ENCODE results near the gene FAM135A. TPM values are rescaled to one million over a fixed set of nuclear protein-coding genes. Genes with fewer than 3 reads are reported as not detected.
A peak's percentile ranks its signal among the peaks of the same experiment; 100 is the strongest.

The FAM135A gene
- total RNA-seq: 1 to 10 TPM; 9.0 to 9.2 TPM

- CTCF ChIA-PET: interaction anchor here (0.8 to 1.7 kb wide), 7 partner anchors 41 to 874 kb away, joined by 3 to 9 read pairs (median 5); no protein-coding TSS in a partner anchor
- DNase-seq: peak; percentile 98
- Mint-ChIP-seq H3K27me3 (no peaks in the 10 kb centered on the region), H3K27ac (peak within 1 kb of the TSS; percentile 75), H3K4me1 (ENCODE audit: low read depth) (peaks cover 17% of the 10 kb centered on the region), H3K36me3 (peaks cover 2% of the 10 kb centered on the region), H3K9me3 (no peaks in the 10 kb centered on the region), H3K4me3 (peak within 1 kb of the TSS; percentile 88)
- intact Hi-C loops (cut with micrococcal nuclease): loop anchor here (1.0 to 5.0 kb wide), 6 partner anchors 45 to 874 kb away; partner anchors contain the start of genes OGFRL1, SDHAF4 and SMAP1
- POLR2A ChIA-PET: interaction anchor here (1.1 to 2.2 kb wide), 2 partner anchors 254 to 630 kb away, joined by 4 to 9 read pairs; partner anchors contain the start of gene SMAP1
These were observed at the start of gene FAM135A for GRCh38 chr6:70413114-70413991. TSS of gene FAM135A (plus strand) at chr6:70413508. CDS start at chr6:70428343, 14,835 bp downstream.

GRCh38 chr6:70363741-70364493, 49.4 kb upstream of the FAM135A start:
- no peaks in the 10 kb centered on the region for H3K9me3 Mint-ChIP-seq
- peaks cover 6% of the 10 kb centered on the region for H3K27me3 Mint-ChIP-seq
- no peak overlapping the region for H3K27ac Mint-ChIP-seq
- intact Hi-C loops (cut with micrococcal nuclease): no loop called here
- CTCF ChIA-PET: interaction anchor here (0.7 to 8.7 kb wide), 6 partner anchors 8 to 143 kb away, joined by 3 to 175 read pairs (median 4); no protein-coding TSS in a partner anchor
- H3K4me3 Mint-ChIP-seq: no peak overlapping the region
- H3K4me1 Mint-ChIP-seq (ENCODE audit: low read depth): no peaks in the 10 kb centered on the region
- H3K36me3 Mint-ChIP-seq: no peaks in the 10 kb centered on the region
- DNase-seq: no peak
- POLR2A ChIA-PET: interaction anchor here (0.6 kb wide), 1 partner anchor 13 kb away, joined by 4 read pairs; no protein-coding TSS in a partner anchor

GRCh38 chr6:70369332-70369950, 43.9 kb upstream of the FAM135A start:
- intact Hi-C loops (cut with micrococcal nuclease): loop anchor here (1.0 to 2.0 kb wide), 3 partner anchors 43 to 148 kb away; partner anchors contain the start of gene FAM135A
- POLR2A ChIA-PET: no interaction called here
- Mint-ChIP-seq H3K27ac (no peak overlapping the region), H3K9me3 (no peaks in the 10 kb centered on the region), H3K4me3 (no peak overlapping the region), H3K27me3 (peaks cover 6% of the 10 kb centered on the region), H3K36me3 (no peaks in the 10 kb centered on the region), H3K4me1 (ENCODE audit: low read depth) (no peaks in the 10 kb centered on the region)
- DNase-seq: peak; percentile 77
- CTCF ChIA-PET: interaction anchor here (0.6 to 8.7 kb wide), 39 partner anchors 11 to 645 kb away, joined by 3 to 175 read pairs (median 4); partner anchors contain the start of genes B3GAT2, SDHAF4 and SMAP1

GRCh38 chr6:70370496-70370895, 42.8 kb upstream of the FAM135A start:
- POLR2A ChIA-PET: no interaction called here

GRCh38 chr6:70371454-70372105, 41.7 kb upstream of the FAM135A start:
- Mint-ChIP-seq H3K27ac (no peak overlapping the region), H3K27me3 (peaks cover 15% of the 10 kb centered on the region), H3K9me3 (no peaks in the 10 kb centered on the region), H3K4me3 (no peak overlapping the region), H3K4me1 (ENCODE audit: low read depth) (no peaks in the 10 kb centered on the region), H3K36me3 (no peaks in the 10 kb centered on the region)
- intact Hi-C loops (cut with micrococcal nuclease): loop anchor here (1.0 to 2.0 kb wide), 2 partner anchors 315 to 641 kb away; no protein-coding TSS in a partner anchor
- CTCF ChIA-PET: interaction anchor here (0.6 to 8.7 kb wide), 17 partner anchors 8 to 641 kb away, joined by 3 to 175 read pairs (median 9); partner anchors contain the start of genes B3GAT2, FAM135A and SMAP1
- POLR2A ChIA-PET: no interaction called here
- DNase-seq: no peak

More at GRCh38 chr6:70370496-70370895, 42.8 kb upstream of the FAM135A start:
- H3K4me1 Mint-ChIP-seq (ENCODE audit: low read depth): no peaks in the 10 kb centered on the region
- CTCF ChIA-PET: interaction anchor here (0.7 to 8.7 kb wide), 12 partner anchors 10 to 641 kb away, joined by 3 to 175 read pairs (median 13); partner anchors contain the start of genes B3GAT2 and SMAP1
- intact Hi-C loops (cut with micrococcal nuclease): loop anchor here (2.0 kb wide), 1 partner anchor 642 kb away; no protein-coding TSS in a partner anchor
- H3K27me3 Mint-ChIP-seq: peaks cover 9% of the 10 kb centered on the region
- no peak for DNase-seq
- no peaks in the 10 kb centered on the region for H3K9me3 Mint-ChIP-seq
- no peak overlapping the region for H3K4me3 Mint-ChIP-seq
- no peaks in the 10 kb centered on the region for H3K36me3 Mint-ChIP-seq
- H3K27ac Mint-ChIP-seq: no peak overlapping the region

GRCh38 chr6:70375166-70375565, 38.1 kb upstream of the FAM135A start:
- Mint-ChIP-seq H3K36me3 (no peaks in the 10 kb centered on the region), H3K27ac (no peak overlapping the region), H3K4me1 (ENCODE audit: low read depth) (no peaks in the 10 kb centered on the region), H3K4me3 (no peak overlapping the region), H3K9me3 (no peaks in the 10 kb centered on the region), H3K27me3 (peaks cover 18% of the 10 kb centered on the region)
- ChIA-PET CTCF (interaction anchor here (1.1 kb wide), 1 partner anchor 65 kb away, joined by 5 read pairs; no protein-coding TSS in a partner anchor), POLR2A (no interaction called here)
- DNase-seq: no peak
- intact Hi-C loops (cut with micrococcal nuclease): no loop called here

GRCh38 chr6:70375882-70376281, 37.4 kb upstream of the FAM135A start:
- Mint-ChIP-seq H3K9me3 (no peaks in the 10 kb centered on the region), H3K27me3 (peaks cover 18% of the 10 kb centered on the region), H3K27ac (no peak overlapping the region), H3K4me3 (no peak overlapping the region), H3K36me3 (no peaks in the 10 kb centered on the region), H3K4me1 (ENCODE audit: low read depth) (no peaks in the 10 kb centered on the region)
- ChIA-PET POLR2A (no interaction called here), CTCF (interaction anchor here (0.9 to 1.0 kb wide), 2 partner anchors 292 to 312 kb away, joined by 3 to 4 read pairs; partner anchors contain the start of gene SMAP1)
- no peak for DNase-seq
- intact Hi-C loops (cut with micrococcal nuclease): no loop called here

GRCh38 chr6:70376628-70377027, 36.7 kb upstream of the FAM135A start:
- no peaks in the 10 kb centered on the region for H3K4me1 Mint-ChIP-seq (ENCODE audit: low read depth)
- no peaks in the 10 kb centered on the region for H3K9me3 Mint-ChIP-seq
- CTCF ChIA-PET: interaction anchor here (0.9 to 1.0 kb wide), 3 partner anchors 155 to 311 kb away, joined by 3 to 4 read pairs (median 3); partner anchors contain the start of gene SMAP1
- no peaks in the 10 kb centered on the region for H3K36me3 Mint-ChIP-seq
- intact Hi-C loops (cut with micrococcal nuclease): no loop called here
- no peak overlapping the region for H3K27ac Mint-ChIP-seq
- no peak overlapping the region for H3K4me3 Mint-ChIP-seq
- DNase-seq: no peak
- POLR2A ChIA-PET: no interaction called here
- H3K27me3 Mint-ChIP-seq: peaks cover 16% of the 10 kb centered on the region

GRCh38 chr6:70377372-70377771, 35.9 kb upstream of the FAM135A start:
- DNase-seq: no peak
- no peak overlapping the region for H3K4me3 Mint-ChIP-seq
- POLR2A ChIA-PET: interaction anchor here (0.6 kb wide), 1 partner anchor 14 kb away, joined by 4 read pairs; no protein-coding TSS in a partner anchor
- CTCF ChIA-PET: interaction anchor here (1.0 kb wide), 1 partner anchor 155 kb away, joined by 3 read pairs; no protein-coding TSS in a partner anchor
- no peaks in the 10 kb centered on the region for H3K9me3 Mint-ChIP-seq
- no peaks in the 10 kb centered on the region for H3K36me3 Mint-ChIP-seq
- intact Hi-C loops (cut with micrococcal nuclease): no loop called here
- peaks cover 15% of the 10 kb centered on the region for H3K27me3 Mint-ChIP-seq
- no peaks in the 10 kb centered on the region for H3K4me1 Mint-ChIP-seq (ENCODE audit: low read depth)
- H3K27ac Mint-ChIP-seq: no peak overlapping the region

GRCh38 chr6:70379473-70380013, 33.8 kb upstream of the FAM135A start:
- Mint-ChIP-seq H3K4me1 (ENCODE audit: low read depth) (no peaks in the 10 kb centered on the region), H3K27me3 (peaks cover 12% of the 10 kb centered on the region), H3K36me3 (no peaks in the 10 kb centered on the region), H3K4me3 (no peak overlapping the region), H3K27ac (no peak overlapping the region), H3K9me3 (no peaks in the 10 kb centered on the region)
- CTCF ChIA-PET: interaction anchor here (0.7 to 2.5 kb wide), 4 partner anchors 9 to 159 kb away, joined by 3 to 21 read pairs (median 4); no protein-coding TSS in a partner anchor
- intact Hi-C loops (cut with micrococcal nuclease): no loop called here
- POLR2A ChIA-PET: no interaction called here
- DNase-seq: no peak
